ENCODE data around the gene LMTK2. TPM values are rescaled to one million over a fixed set of nuclear protein-coding genes. Genes with fewer than 3 reads are reported as not detected.

The LMTK2 gene
- total RNA-seq, 1 experiment from 2014 or later, result 17.8 TPM

DNA sequence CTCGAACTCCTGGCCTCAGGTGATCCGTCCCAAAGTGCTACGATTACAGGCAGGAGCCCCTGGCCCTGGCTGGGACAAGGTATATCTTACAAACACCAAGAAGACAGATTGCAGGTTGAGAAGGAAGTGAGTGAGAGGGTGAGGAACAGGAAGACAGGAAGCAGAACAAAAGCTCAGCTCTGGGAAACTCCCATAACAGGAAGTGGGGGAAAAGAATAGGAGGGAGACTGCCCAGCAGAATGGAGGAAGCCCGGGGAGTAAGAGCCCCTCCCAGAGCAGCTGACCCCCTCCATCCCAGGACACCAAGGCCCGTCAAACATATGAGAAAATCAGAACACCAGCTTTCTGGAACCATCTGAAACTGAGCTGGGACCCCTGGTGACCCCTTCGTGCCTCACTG is 142.4 kb downstream of the LMTK2 start:
- BruUV-seq (replicated peaks), result no TSS peak
- RAD21 ChIA-PET (ENCODE audit: low non-redundant PET in 1 of 2, low total read pairs in 2 of 2, uncharacterized antibody in 2 of 2, unreplicated experiment in 2 of 2), result no interaction called here
- H3K4me2 ChIP-seq (ENCODE audit: low read length), result no peak overlapping the region
- H3K9ac ChIP-seq (ENCODE audit: low read length), result no peak overlapping the region
- no peaks in the 10 kb centered on the region for H3K9me2 ChIP-seq (ENCODE audit: insufficient read depth)
- H2AFZ ChIP-seq (ENCODE audit: low read depth, low read length, poor library complexity, severe bottlenecking), result no peak overlapping the region
- no peak overlapping the region for H3K4me3 ChIP-seq (replicated peaks in 1 of 2; ENCODE audit: low read depth in 1 of 2, low read length in 2 of 2)
- H3K79me2 ChIP-seq (ENCODE audit: insufficient read depth, low read length), result peaks cover 19% of the 10 kb centered on the region
- intact Hi-C loops (cut with micrococcal nuclease), result no loop called here
- no peak for DNase-seq (ENCODE audit: low read depth, low spot score)
- H3K27me3 ChIP-seq (ENCODE audit: insufficient read depth, low read length), result no peaks in the 10 kb centered on the region
- no peaks in the 10 kb centered on the region for H3K36me3 ChIP-seq (ENCODE audit: control insufficient read depth in 1 of 2, insufficient read depth in 2 of 2, low read length in 2 of 2)
- H3K27ac ChIP-seq (ENCODE audit: low read depth, low read length), result no peak overlapping the region
- no peak for ATAC-seq
- POLR2A ChIA-PET, result no interaction called here
- H3K9me3 ChIP-seq (ENCODE audit: control insufficient read depth in 1 of 2, insufficient read depth in 1 of 2, low read depth in 1 of 2, low read length in 2 of 2), result no peaks in the 10 kb centered on the region
- no peaks in the 10 kb centered on the region for H4K20me1 ChIP-seq (ENCODE audit: insufficient read depth)
- CTCF ChIA-PET, result interaction anchor here (0.7 kb wide), 2 partner anchors 9 to 152 kb away, joined by 3 read pairs; partner anchors contain the start of gene BAIAP2L1
- TF ChIP-seq FOSL1 (IDR thresholded peaks at IDR 0.05; ENCODE audit: low read depth), result no peak
- TF ChIP-seq, protein P1, sequence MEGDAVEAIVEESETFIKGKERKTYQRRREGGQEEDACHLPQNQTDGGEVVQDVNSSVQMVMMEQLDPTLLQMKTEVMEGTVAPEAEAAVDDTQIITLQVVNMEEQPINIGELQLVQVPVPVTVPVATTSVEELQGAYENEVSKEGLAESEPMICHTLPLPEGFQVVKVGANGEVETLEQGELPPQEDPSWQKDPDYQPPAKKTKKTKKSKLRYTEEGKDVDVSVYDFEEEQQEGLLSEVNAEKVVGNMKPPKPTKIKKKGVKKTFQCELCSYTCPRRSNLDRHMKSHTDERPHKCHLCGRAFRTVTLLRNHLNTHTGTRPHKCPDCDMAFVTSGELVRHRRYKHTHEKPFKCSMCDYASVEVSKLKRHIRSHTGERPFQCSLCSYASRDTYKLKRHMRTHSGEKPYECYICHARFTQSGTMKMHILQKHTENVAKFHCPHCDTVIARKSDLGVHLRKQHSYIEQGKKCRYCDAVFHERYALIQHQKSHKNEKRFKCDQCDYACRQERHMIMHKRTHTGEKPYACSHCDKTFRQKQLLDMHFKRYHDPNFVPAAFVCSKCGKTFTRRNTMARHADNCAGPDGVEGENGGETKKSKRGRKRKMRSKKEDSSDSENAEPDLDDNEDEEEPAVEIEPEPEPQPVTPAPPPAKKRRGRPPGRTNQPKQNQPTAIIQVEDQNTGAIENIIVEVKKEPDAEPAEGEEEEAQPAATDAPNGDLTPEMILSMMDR (IDR thresholded peaks at IDR 0.05 in 2 of 3, conservative IDR thresholded peaks at IDR 0.05 in 1 of 3; ENCODE audit: borderline replicate concordance in 1 of 3, insufficient read depth in 1 of 3, low read depth in 2 of 3, low read length in 2 of 3), result no peak
- no peak for TF ChIP-seq POLR2AphosphoS5 (IDR thresholded peaks at IDR 0.05; ENCODE audit: low read depth, low read length)
- no peak for TF ChIP-seq EZH2 (IDR thresholded peaks at IDR 0.05)
- TF ChIP-seq, protein P2, sequence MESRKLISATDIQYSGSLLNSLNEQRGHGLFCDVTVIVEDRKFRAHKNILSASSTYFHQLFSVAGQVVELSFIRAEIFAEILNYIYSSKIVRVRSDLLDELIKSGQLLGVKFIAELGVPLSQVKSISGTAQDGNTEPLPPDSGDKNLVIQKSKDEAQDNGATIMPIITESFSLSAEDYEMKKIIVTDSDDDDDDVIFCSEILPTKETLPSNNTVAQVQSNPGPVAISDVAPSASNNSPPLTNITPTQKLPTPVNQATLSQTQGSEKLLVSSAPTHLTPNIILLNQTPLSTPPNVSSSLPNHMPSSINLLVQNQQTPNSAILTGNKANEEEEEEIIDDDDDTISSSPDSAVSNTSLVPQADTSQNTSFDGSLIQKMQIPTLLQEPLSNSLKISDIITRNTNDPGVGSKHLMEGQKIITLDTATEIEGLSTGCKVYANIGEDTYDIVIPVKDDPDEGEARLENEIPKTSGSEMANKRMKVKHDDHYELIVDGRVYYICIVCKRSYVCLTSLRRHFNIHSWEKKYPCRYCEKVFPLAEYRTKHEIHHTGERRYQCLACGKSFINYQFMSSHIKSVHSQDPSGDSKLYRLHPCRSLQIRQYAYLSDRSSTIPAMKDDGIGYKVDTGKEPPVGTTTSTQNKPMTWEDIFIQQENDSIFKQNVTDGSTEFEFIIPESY (IDR thresholded peaks at IDR 0.05; ENCODE audit: extremely low read depth, insufficient replicate concordance, low read length), result no peak
- TF ChIP-seq, protein P3, sequence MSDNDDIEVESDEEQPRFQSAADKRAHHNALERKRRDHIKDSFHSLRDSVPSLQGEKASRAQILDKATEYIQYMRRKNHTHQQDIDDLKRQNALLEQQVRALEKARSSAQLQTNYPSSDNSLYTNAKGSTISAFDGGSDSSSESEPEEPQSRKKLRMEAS (IDR thresholded peaks at IDR 0.05), result no peak
- no peak for TF ChIP-seq SP1 (IDR thresholded peaks at IDR 0.05; ENCODE audit: low read depth)
- no peak for TF ChIP-seq SIN3A (IDR thresholded peaks at IDR 0.05; ENCODE audit: low read depth)
- TF ChIP-seq JUND (IDR thresholded peaks at IDR 0.05), result no peak
- TF ChIP-seq RAD21 (IDR thresholded peaks at IDR 0.05; ENCODE audit: low read depth), result no peak
- peaks cover 20 to 36% of the 10 kb centered on the region in 2 experiments for H3K4me1 ChIP-seq (ENCODE audit: control insufficient read depth in 1 of 2, insufficient read depth in 2 of 2, low read length in 2 of 2)

Data from HCT116 (cell line).